Naive B cell (primary cell): Measurements from ENCODE around the gene AGAP1. TPM values are rescaled to one million over a fixed set of nuclear protein-coding genes. Genes with fewer than 3 reads are reported as not detected.

Experiments used
- ATAC-seq, 2 donors: fragments of 150-1000 bp; cut with Tn5 transposase; 2 replicates each; pipeline ENCODE4 v1.10.0; 2021; ENCODE audit warnings: low read depth in 2 of 2, mild to moderate bottlenecking in 2 of 2, moderate library complexity in 2 of 2
- DNase-seq: peaks from one replicate; pipeline ENCODE4 v3.0.0; 2022
- H3K27ac Mint-ChIP-seq, 6 donors: one replicate each; pipeline ENCODE4 v1.8.0; 2020 to 2022; ENCODE audit warnings: mild to moderate bottlenecking in 6 of 6, mixed read lengths in 6 of 6, moderate library complexity in 5 of 6, inconsistent platforms in 2 of 6
- H3K27me3 Mint-ChIP-seq, 3 donors: one replicate each; pipeline ENCODE4 v1.8.0; 2021 to 2022; ENCODE audit warnings: mixed read lengths in 3 of 3, mild to moderate bottlenecking in 1 of 3
- H3K36me3 Mint-ChIP-seq, 2 donors: one replicate each; pipeline ENCODE4 v1.8.0; 2020 to 2022; ENCODE audit warnings: mixed read lengths in 2 of 2, inconsistent platforms in 1 of 2, mild to moderate bottlenecking in 1 of 2
- H3K4me1 Mint-ChIP-seq, 3 donors: one replicate each; pipeline ENCODE4 v1.8.0; 2020 to 2022; ENCODE audit warnings: mixed read lengths in 3 of 3, inconsistent platforms in 1 of 3, mild to moderate bottlenecking in 1 of 3, moderate library complexity in 1 of 3
- H3K4me3 Mint-ChIP-seq, 8 donors: one replicate each; pipeline ENCODE4 v1.8.0; 2020 to 2022; ENCODE audit warnings: mild to moderate bottlenecking in 8 of 8, mixed read lengths in 8 of 8, moderate library complexity in 8 of 8, inconsistent platforms in 2 of 8
- H3K9me3 Mint-ChIP-seq, 7 donors: one replicate each; pipeline ENCODE4 v1.8.0; 2020 to 2022; ENCODE audit warnings: mixed read lengths in 7 of 7, mild to moderate bottlenecking in 5 of 7, inconsistent platforms in 2 of 7, moderate library complexity in 1 of 7
- polyA plus RNA-seq, 6 donors: library from polyadenylated mRNA; unstranded; fragments of 300-500 nt; fragmentation: Illumina TruSeq; gene quantifications; one replicate each; pipeline ENCODE4 v1.2.3, GENCODE V29; 2021; ENCODE audit warnings: low read depth in 6 of 6

AGAP1 gene
- polyA plus RNA-seq, 6 donors from 2014 or later = not detected

DNA sequence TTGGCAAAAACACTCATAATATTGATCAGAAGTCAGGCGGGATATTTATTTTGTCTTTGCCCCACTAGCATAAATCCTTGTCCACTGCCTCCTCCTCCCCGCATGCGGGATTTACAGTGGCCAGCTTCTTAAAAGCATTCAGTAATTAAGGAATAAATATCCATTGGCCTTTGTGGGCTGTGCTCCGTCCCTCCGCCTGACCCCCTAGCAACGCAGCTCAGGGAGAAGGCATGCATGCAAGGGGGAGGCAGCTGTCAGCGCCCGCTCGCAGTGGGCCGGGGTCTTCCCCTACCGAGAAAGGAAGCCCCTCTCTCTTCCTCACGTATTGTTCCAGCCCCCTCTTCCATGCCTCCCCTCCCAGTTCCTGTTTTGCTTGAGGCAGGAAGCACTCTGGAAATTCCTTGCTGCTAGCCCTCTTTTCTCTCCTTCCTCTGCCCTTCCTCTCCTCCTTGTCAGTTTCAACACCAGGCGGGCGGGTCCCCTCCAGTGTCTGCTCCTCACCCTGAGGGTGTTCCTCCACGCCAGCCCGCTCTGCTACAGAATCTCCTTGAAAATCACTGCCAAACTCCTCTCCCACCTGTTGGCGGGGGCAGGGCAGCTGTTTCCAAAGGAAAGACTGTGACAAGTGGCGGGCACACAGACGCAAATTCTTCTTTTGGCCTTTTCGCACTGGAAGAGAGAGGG is 614.2 kb downstream of the AGAP1 start:
- H3K27ac Mint-ChIP-seq = no peak overlapping the region
- H3K27me3 Mint-ChIP-seq = peaks cover 4 to 19% (median 16%) of the 10 kb centered on the region in 3 donors
- H3K4me3 Mint-ChIP-seq = no peak overlapping the region
- peaks cover 0 to 5% (median 0%) of the 10 kb centered on the region in 7 donors for H3K9me3 Mint-ChIP-seq
- DNase-seq = no peak
- H3K36me3 Mint-ChIP-seq = no peaks in the 10 kb centered on the region
- peaks cover 0 to 3% (median 0%) of the 10 kb centered on the region in 3 donors for H3K4me1 Mint-ChIP-seq
- no peak for ATAC-seq

GRCh38 chr2:236109061-236109460 is 615.2 kb downstream of the AGAP1 start:
- no peak overlapping the region for H3K27ac Mint-ChIP-seq
- H3K9me3 Mint-ChIP-seq = peaks cover 0 to 5% (median 0%) of the 10 kb centered on the region in 7 donors
- no peak for ATAC-seq
- H3K4me1 Mint-ChIP-seq = peaks cover 0 to 3% (median 0%) of the 10 kb centered on the region in 3 donors
- no peak overlapping the region for H3K4me3 Mint-ChIP-seq
- H3K36me3 Mint-ChIP-seq = no peaks in the 10 kb centered on the region
- no peak for DNase-seq
- H3K27me3 Mint-ChIP-seq = peaks cover 4 to 19% (median 16%) of the 10 kb centered on the region in 3 donors

DNA sequence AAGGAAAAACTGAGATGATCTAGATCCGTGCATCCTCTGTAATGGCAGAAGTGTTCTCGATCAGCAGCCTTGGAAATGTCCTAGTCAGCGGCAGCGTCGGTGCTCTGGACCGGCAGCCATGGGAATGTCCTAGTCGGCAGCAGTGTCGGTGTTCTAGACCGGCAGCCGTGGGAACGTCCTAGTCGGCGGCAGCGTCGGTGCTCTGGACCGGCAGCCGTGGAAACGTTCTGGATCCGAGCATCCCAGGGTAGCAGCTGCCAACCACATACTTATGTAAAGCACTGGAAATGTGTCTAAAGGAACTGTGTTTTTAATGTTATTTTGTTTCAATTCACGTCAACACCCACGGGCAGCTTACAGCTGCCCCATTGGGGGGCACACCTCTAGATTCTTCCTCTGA is 615.6 kb downstream of the AGAP1 start:
- DNase-seq (no peak), ATAC-seq (no peak)
- no peak overlapping the region for H3K27ac Mint-ChIP-seq
- H3K36me3 Mint-ChIP-seq = no peaks in the 10 kb centered on the region
- H3K4me1 Mint-ChIP-seq = peaks cover 0 to 3% (median 0%) of the 10 kb centered on the region in 3 donors
- no peak overlapping the region for H3K4me3 Mint-ChIP-seq
- peaks cover 0 to 5% (median 0%) of the 10 kb centered on the region in 7 donors for H3K9me3 Mint-ChIP-seq
- peaks cover 4 to 19% (median 16%) of the 10 kb centered on the region in 3 donors for H3K27me3 Mint-ChIP-seq

GRCh38 chr2:236112466-236112865 is 618.6 kb downstream of the AGAP1 start:
- H3K4me1 Mint-ChIP-seq = peaks cover 0 to 3% (median 0%) of the 10 kb centered on the region in 3 donors

DNA sequence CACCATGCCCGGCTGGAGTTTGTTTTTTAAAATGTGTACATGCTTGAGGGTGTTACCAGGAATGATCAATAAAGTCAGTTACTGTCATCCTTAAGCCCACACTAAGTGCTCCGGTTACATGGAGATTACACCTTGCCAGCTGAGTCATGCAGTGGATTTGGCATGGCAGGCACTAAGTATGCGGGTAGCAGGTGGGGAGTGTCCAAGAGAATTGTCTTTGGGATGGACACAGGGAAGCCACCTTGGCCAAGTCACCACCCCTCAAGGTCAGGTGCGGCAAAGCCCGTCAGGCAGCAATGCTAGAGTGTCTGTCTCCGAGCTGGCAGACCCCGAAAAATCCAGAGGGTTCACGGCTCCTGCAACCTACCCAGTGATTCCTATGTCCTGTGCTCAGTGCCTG is 619.6 kb downstream of the AGAP1 start:
- ATAC-seq (no peak), DNase-seq (no peak)
- Mint-ChIP-seq H3K4me3 (no peak overlapping the region), H3K36me3 (no peaks in the 10 kb centered on the region), H3K4me1 (no peaks in the 10 kb centered on the region), H3K27me3 (peaks cover 4 to 8% (median 7%) of the 10 kb centered on the region in 3 donors), H3K9me3 (peaks cover 0 to 5% (median 2%) of the 10 kb centered on the region in 7 donors), H3K27ac (no peak overlapping the region)

More at GRCh38 chr2:236112466-236112865, 618.6 kb downstream of the AGAP1 start:
- Mint-ChIP-seq H3K27me3 (peaks cover 4 to 17% (median 16%) of the 10 kb centered on the region in 3 donors), H3K27ac (no peak overlapping the region), H3K9me3 (peaks cover 0 to 5% (median 2%) of the 10 kb centered on the region in 7 donors), H3K4me3 (no peak overlapping the region), H3K36me3 (no peaks in the 10 kb centered on the region)
- no peak for ATAC-seq
- no peak for DNase-seq

GRCh38 chr2:236113948-236114347 is 620.1 kb downstream of the AGAP1 start:
- no peak for DNase-seq
- H3K27me3 Mint-ChIP-seq = peaks cover 6 to 8% (median 8%) of the 10 kb centered on the region in 3 donors
- ATAC-seq = no peak

GRCh38 chr2:236114959-236115358 is 621.1 kb downstream of the AGAP1 start:
- ATAC-seq (no peak), DNase-seq (no peak)
- no peaks in the 10 kb centered on the region for H3K36me3 Mint-ChIP-seq
- H3K27me3 Mint-ChIP-seq = peaks cover 4 to 13% (median 13%) of the 10 kb centered on the region in 3 donors
- no peak overlapping the region for H3K27ac Mint-ChIP-seq
- H3K4me3 Mint-ChIP-seq = no peak overlapping the region
- no peaks in the 10 kb centered on the region for H3K4me1 Mint-ChIP-seq
- peaks cover 0 to 5% (median 2%) of the 10 kb centered on the region in 7 donors for H3K9me3 Mint-ChIP-seq

More at GRCh38 chr2:236113948-236114347, 620.1 kb downstream of the AGAP1 start:
- no peaks in the 10 kb centered on the region for H3K4me1 Mint-ChIP-seq
- H3K27ac Mint-ChIP-seq = no peak overlapping the region
- no peak overlapping the region for H3K4me3 Mint-ChIP-seq
- no peaks in the 10 kb centered on the region for H3K36me3 Mint-ChIP-seq
- peaks cover 0 to 5% (median 2%) of the 10 kb centered on the region in 7 donors for H3K9me3 Mint-ChIP-seq

DNA sequence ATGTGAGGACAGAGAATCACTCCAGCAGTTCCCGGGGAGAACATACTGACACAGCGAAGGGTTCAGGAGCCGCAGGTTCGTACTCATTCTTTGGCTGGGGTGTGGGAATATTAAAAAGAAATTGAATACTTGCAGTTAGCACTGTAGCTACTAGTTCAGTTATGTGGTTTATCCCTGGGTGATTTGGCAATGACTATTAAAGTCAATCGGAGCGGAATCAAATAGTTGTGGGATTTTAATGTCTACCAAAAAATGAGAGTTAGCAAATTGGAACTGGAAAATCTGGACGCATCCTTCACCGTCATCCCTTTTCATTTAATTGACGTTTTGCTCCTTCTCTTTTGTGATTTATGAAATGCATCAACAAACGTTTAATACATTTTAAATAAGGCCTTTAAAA is 623.6 kb downstream of the AGAP1 start:
- H3K4me1 Mint-ChIP-seq = no peaks in the 10 kb centered on the region
- H3K36me3 Mint-ChIP-seq = no peaks in the 10 kb centered on the region
- no peak overlapping the region for H3K27ac Mint-ChIP-seq
- H3K9me3 Mint-ChIP-seq = peaks cover 0 to 4% (median 2%) of the 10 kb centered on the region in 7 donors
- H3K27me3 Mint-ChIP-seq = peaks cover 4 to 22% (median 13%) of the 10 kb centered on the region in 3 donors
- no peak for DNase-seq
- ATAC-seq = no peak
- H3K4me3 Mint-ChIP-seq = no peak overlapping the region

DNA sequence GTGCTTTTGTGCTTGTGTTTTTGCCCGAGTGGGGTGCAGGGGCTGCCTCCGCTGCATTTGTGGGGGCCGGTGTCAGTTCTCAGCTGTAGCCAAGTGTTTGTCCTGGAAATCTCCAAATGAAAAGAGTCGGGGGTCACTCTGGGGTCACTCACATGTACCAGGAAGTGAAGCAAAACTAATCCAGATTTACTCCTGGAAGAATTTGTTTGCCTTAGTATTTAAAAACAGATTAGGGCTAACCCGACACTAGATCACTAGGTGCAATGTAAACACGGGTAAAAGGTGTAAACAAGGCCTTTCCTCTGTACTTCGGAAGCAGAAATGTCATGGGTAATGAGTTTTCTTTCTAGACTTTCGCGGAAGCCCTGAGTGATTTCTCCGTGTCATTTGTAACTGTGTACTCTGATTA is 624.0 kb downstream of the AGAP1 start:
- peaks cover 4 to 22% (median 13%) of the 10 kb centered on the region in 3 donors for H3K27me3 Mint-ChIP-seq
- H3K36me3 Mint-ChIP-seq = no peaks in the 10 kb centered on the region
- no peak for ATAC-seq
- H3K4me1 Mint-ChIP-seq = no peaks in the 10 kb centered on the region
- no peak for DNase-seq
- no peak overlapping the region for H3K27ac Mint-ChIP-seq
- peaks cover 0 to 4% (median under 1%) of the 10 kb centered on the region in 7 donors for H3K9me3 Mint-ChIP-seq
- no peak overlapping the region for H3K4me3 Mint-ChIP-seq

DNA sequence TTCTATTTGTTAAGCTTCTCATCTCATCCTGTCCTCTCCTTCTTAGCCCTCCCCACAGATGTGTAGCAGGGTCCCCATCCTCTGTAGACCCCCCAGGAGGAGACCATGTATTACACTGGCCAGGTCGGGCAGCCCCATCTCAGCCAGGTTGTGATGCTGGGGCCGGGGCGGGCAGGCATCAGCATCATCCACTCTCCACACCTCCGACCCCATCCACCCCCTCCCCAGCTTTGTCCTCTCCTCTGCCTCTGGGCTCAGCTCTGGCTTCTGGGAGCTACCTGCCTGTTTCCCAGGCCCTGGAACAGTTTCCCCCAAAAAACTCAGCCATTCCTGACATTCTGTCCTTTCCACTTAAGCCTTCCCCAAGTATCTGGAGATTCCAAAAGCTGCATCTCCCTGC is 625.2 kb downstream of the AGAP1 start:
- DNase-seq (no peak), ATAC-seq (no peak)
- H3K27ac Mint-ChIP-seq = peak overlapping the region in 1 of 6 donors; percentile 51
- H3K27me3 Mint-ChIP-seq = peaks cover 4 to 22% (median 13%) of the 10 kb centered on the region in 3 donors
- peaks cover 0 to 4% (median 0%) of the 10 kb centered on the region in 7 donors for H3K9me3 Mint-ChIP-seq
- H3K36me3 Mint-ChIP-seq = no peaks in the 10 kb centered on the region
- no peaks in the 10 kb centered on the region for H3K4me1 Mint-ChIP-seq
- H3K4me3 Mint-ChIP-seq = no peak overlapping the region

GRCh38 chr2:236119476-236119875 is 625.6 kb downstream of the AGAP1 start:
- Mint-ChIP-seq H3K4me1 (no peaks in the 10 kb centered on the region), H3K36me3 (no peaks in the 10 kb centered on the region), H3K9me3 (peaks cover 0 to 4% (median 0%) of the 10 kb centered on the region in 7 donors), H3K27ac (no peak overlapping the region), H3K27me3 (peaks cover 4 to 22% (median 13%) of the 10 kb centered on the region in 3 donors), H3K4me3 (no peak overlapping the region)
- DNase-seq (no peak), ATAC-seq (no peak)

GRCh38 chr2:236120141-236120601 is 626.3 kb downstream of the AGAP1 start:
- Mint-ChIP-seq H3K27ac (no peak overlapping the region), H3K9me3 (peaks cover 0 to 4% (median 0%) of the 10 kb centered on the region in 7 donors), H3K27me3 (peaks cover 4 to 22% (median 13%) of the 10 kb centered on the region in 3 donors), H3K36me3 (no peaks in the 10 kb centered on the region), H3K4me1 (no peaks in the 10 kb centered on the region), H3K4me3 (peak overlapping the region in 1 of 8 donors; percentile 37)
- DNase-seq (no peak), ATAC-seq (no peak)

- H3K9me3 Mint-ChIP-seq = peaks cover 0 to 4% (median 0%) of the 10 kb centered on the region in 7 donors
- ATAC-seq (no peak), DNase-seq (no peak)
- H3K4me3 Mint-ChIP-seq = no peak overlapping the region
- H3K27ac Mint-ChIP-seq = no peak overlapping the region
- H3K4me1 Mint-ChIP-seq = no peaks in the 10 kb centered on the region
- no peaks in the 10 kb centered on the region for H3K36me3 Mint-ChIP-seq
- H3K27me3 Mint-ChIP-seq = peaks cover 4 to 22% (median 13%) of the 10 kb centered on the region in 3 donors
Measured at GRCh38 chr2:236120829-236121228, 627.0 kb downstream of the AGAP1 start.

GRCh38 chr2:236121546-236121945 is 627.7 kb downstream of the AGAP1 start:
- no peak overlapping the region for H3K4me3 Mint-ChIP-seq
- no peaks in the 10 kb centered on the region for H3K36me3 Mint-ChIP-seq
- DNase-seq = no peak
- no peak overlapping the region for H3K27ac Mint-ChIP-seq
- peaks cover 4 to 22% (median 13%) of the 10 kb centered on the region in 3 donors for H3K27me3 Mint-ChIP-seq
- H3K9me3 Mint-ChIP-seq = peaks cover 0 to 4% (median 0%) of the 10 kb centered on the region in 7 donors
- ATAC-seq = no peak
- no peaks in the 10 kb centered on the region for H3K4me1 Mint-ChIP-seq
